Activated CD8-positive, alpha-beta memory T cell treated with anti-CD3 and anti-CD28 coated beads, Interleukin-2, amount 50 U/mL, for 48 hours (primary cell): ENCODE results near the gene MTF1.
"Not testable (repeated sequence)": the region's sequence is repeated elsewhere in the genome, so short reads cannot be mapped to it uniquely, and the experiment has no call there.

Experiments used
- DNase-seq: peaks from one replicate; pipeline ENCODE4 v3.0.0-alpha.2; 2020

Gene MTF1

GRCh38 chr1:37782491-37782890, 76.9 kb downstream of the MTF1 start:
- no peak for DNase-seq

- no peak for DNase-seq
Observed at GRCh38 chr1:37778654-37779053, 80.7 kb downstream of the MTF1 start.

DNA sequence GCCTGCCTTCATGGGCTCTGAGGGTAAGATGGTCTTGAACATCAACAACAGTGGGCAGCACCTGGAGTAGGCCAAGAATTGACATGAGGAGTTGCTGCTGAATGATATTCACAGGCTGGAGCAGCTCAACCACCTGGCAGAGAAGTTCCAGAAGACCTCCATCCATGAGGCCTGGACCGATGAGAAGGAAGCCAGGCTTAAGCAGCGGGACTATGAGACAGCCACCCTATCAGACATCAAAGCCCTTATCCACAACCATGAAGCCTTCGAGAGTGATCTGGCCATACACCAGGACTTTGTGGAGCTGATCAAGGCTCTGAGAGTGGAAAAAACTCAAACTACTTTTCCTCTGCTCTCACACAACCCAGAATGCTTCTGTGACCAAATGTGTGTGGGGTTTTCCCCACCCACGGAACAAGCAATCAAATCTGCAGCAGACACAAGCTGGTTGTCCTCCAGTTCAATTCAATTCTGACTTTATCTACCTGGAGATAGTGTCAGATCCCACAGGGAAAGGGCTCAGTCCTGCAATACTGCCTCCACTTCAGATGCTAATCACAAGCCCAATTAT, 82.4 kb downstream of the MTF1 start:
- DNase-seq: no peak

DNA sequence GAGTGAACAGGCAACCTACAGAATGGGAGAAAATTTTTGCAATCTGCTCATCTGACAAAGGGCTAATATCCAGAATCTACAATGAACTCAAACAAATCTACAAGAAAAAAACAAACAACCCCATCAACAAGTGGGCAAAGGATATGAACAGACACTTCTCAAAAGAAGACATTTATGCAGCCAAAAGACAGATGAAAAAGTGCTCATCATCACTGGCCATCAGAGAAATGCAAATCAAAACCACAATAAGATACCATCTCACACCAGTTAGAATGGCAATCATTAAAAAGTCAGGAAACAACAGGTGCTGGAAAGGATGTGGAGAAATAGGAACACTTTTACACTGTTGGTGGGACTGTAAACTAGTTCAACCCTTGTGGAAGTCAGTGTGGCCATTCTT, 88.0 kb downstream of the MTF1 start:
- not testable (repeated sequence) for DNase-seq

- DNase-seq: peak; percentile 8
Observed at GRCh38 chr1:37767488-37767887, 91.9 kb downstream of the MTF1 start.

- peak; percentile 67 for DNase-seq
Observed at GRCh38 chr1:37765916-37766664, 93.3 kb downstream of the MTF1 start.

GRCh38 chr1:37764888-37765441, 94.4 kb downstream of the MTF1 start, which contains the start of gene EPHA10:
Gene EPHA10 (minus strand): TSS chr1:37765120. CDS start chr1:37765066, 54 bp downstream.
- DNase-seq: peak; percentile 51

DNA sequence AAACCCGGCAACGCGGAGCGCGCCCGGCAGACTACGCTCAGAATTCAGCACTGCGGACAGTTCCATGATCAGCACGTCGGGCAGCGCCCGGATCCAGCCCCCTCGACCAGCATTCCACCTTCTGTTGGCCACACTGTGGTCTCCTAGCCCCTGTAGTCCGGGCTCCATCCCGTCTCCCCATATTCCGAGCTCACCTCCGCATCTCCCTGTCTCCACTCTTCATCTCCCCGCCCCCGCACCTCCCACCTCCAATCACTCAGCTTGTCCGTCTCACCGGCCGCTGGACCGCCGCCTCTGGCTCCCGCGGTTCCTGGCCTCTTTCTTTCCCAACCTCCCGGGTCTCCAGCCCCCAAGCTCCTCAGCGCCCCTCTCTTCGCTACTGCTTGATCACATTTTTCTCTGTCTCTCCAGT, 95.0 kb downstream of the MTF1 start:
- DNase-seq: peak; percentile 85

- peak; percentile 1 for DNase-seq
Observed at GRCh38 chr1:37763791-37764413, 95.5 kb downstream of the MTF1 start.

GRCh38 chr1:37762516-37762915, 96.9 kb downstream of the MTF1 start:
- no peak for DNase-seq

DNA sequence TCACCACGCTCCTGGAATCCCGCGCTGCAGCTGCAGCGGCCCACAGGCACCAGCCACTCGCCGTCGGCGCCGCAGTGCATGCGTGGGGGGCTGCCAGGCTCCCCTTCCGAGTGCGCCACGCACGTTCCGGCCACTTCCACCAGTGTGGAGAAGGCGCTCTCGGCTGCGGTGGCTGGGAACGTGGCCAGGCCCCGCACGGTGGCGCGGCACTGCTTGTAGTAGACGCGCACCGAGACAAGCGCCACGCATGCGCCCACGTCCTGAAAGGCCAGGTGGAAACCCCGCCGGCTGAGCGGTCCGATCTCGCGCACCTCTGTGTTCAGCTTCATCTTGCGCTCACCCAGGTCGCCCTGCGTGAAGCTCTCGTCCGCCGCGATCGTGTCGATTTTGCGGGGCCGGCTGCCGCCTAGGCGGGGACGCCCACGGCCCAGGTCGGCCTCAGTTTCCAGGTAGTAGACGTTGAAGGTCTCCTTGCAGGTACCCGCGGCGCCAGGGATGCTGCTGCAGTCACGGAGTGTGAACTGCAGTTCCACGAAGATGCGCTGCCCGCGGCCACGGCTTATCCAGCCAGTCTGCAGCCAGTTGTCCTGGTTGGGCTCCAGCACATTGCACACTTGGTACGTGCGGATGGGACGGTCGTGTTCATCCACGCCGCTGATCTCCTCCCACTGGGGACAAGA, 97.8 kb downstream of the MTF1 start:
- peak; percentile 42 for DNase-seq
